Spleen (tissue), 11 donors: ENCODE measurements around the gene AMMECR1L. TPM values are rescaled to one million over a fixed set of nuclear protein-coding genes. Genes with fewer than 3 reads are reported as not detected.

Experiments used
- DNase-seq: peaks from one replicate; pipeline ENCODE4 v3.0.0-alpha.2; 2020
- H3K27ac ChIP-seq, 8 donors: fragments of 200-600 bp; sonication (generic) in 7 of 8; 1 replicate in 4 of 8; 2 replicates in 4 of 8; pipeline versions ENCODE4 v1.5.0 to v1.8.0; 2016 to 2021; ENCODE audit warnings: inconsistent platforms in 4 of 8, mild to moderate bottlenecking in 4 of 8, moderate library complexity in 1 of 8
- H3K27me3 ChIP-seq, 7 donors: fragments of 200-600 bp; sonication (generic) in 6 of 7; replicated peaks in 1 of 7; 1 replicate in 4 of 7; 2 replicates in 3 of 7; pipeline versions ENCODE4 v1.5.0 to v1.8.0; 2016 to 2021; ENCODE audit warnings: inconsistent platforms in 3 of 7, mild to moderate bottlenecking in 1 of 7
- H3K36me3 ChIP-seq, 6 donors: fragments of 200-600 bp; sonication (generic) in 5 of 6; 1 replicate in 4 of 6; 2 replicates in 2 of 6; pipeline versions ENCODE4 v1.5.0 to v1.8.0; 2016 to 2021; ENCODE audit warnings: inconsistent platforms in 2 of 6
- H3K4me1 ChIP-seq, 6 donors: fragments of 200-600 bp; sonication (generic) in 5 of 6; 1 replicate in 3 of 6; 2 replicates in 3 of 6; pipeline versions ENCODE4 v1.5.0 to v1.8.0; 2016 to 2021; ENCODE audit warnings: inconsistent platforms in 3 of 6
- H3K4me3 ChIP-seq, 8 donors: fragments of 200-600 bp; sonication (generic) in 7 of 8; 1 replicate in 4 of 8; 2 replicates in 4 of 8; pipeline versions ENCODE4 v1.5.0 to v1.8.0; 2016 to 2021; ENCODE audit warnings: inconsistent platforms in 4 of 8, mild to moderate bottlenecking in 4 of 8, moderate library complexity in 2 of 8
- H3K9me3 ChIP-seq, 8 donors: fragments of 200-600 bp; sonication (generic) in 7 of 8; 1 replicate in 4 of 8; 2 replicates in 4 of 8; pipeline versions ENCODE4 v1.5.0 to v1.8.0; 2016 to 2021; ENCODE audit warnings: inconsistent platforms in 4 of 8
- POLR2A ChIP-seq, 3 donors: fragments of 450-650 bp; IDR thresholded peaks; one replicate each; pipeline ENCODE4 v1.5.1; 2017; ENCODE audit warnings: antibody characterized with exemption in 3 of 3, mild to moderate bottlenecking in 1 of 3
- POLR2AphosphoS5 ChIP-seq, 3 donors: sonication (generic); formaldehyde crosslinking; IDR thresholded peaks; one replicate each; pipeline ENCODE4 v1.5.1; 2017; ENCODE audit warnings: antibody characterized with exemption in 3 of 3
- WGBS, 5 donors: extraction: QIAGEN DNeasy Blood & Tissue Kit in 3 of 5; methylation state at CpG; one replicate each; pipeline versions ENCODE4 v1.1.5 to v1.1.7; 2013 to 2018; 5-methylcytosine and 5-hydroxymethylcytosine counted together
- intact Hi-C: fragments of 100-400 bp; cut with DNase I; formaldehyde crosslinking; loops from one replicate; pipeline ENCODE4 v1.15.0; 2023; ENCODE audit warnings: low total_unique reads
- polyA plus RNA-seq, 3 donors: library from polyadenylated mRNA; stranded (reverse); fragments of 200-250 nt; gene quantifications; one replicate each; pipeline ENCODE4 v1.2.1, GENCODE V29; 2013
- total RNA-seq, 7 donors: library from RNA; depleted of rRNA in 3 of 7; stranded (reverse); fragments of >200 nt in 3 of 7; fragmentation: NEBNext Ultra II Directional in 4 of 7; extraction: Animal tissue kit (Norgen Biotek cat#: 25700) in 4 of 7; gene quantifications; one replicate each; pipeline versions ENCODE4 v1.1.0 to v1.2.1, GENCODE V29; 2016 to 2021
- TF ChIP-seq, protein P1 (sequence below), 11 experiments: fragments of 200-600 bp in 7 of 11; fragments of 450-650 bp in 4 of 11; sonication (generic) in 4 of 11; IDR thresholded peaks in 8 of 11; conservative IDR thresholded peaks in 3 of 11; 1 replicate in 7 of 11; 2 replicates in 4 of 11; pipeline versions ENCODE4 v1.4.0 to v1.8.0; 2016 to 2021; ENCODE audit warnings: antibody characterized with exemption in 11 of 11, inconsistent platforms in 4 of 11, mild to moderate bottlenecking in 1 of 11
- donor health status: healthy with polysubstance abuse.
- donor health status: DM: no; HTN: no; CAD: no; lungs with moderate emphysema.
- donor health status: DM: no; HTN: no; CAD: no.
- donor health status: Bipolar disorder and iron deficiency.
- donor health status: healthy.
- donor health status: DM: no; HTN: no; CAD: no.
- donor health status: DM: yes; HTN: yes; CAD: no.

AMMECR1L gene
- total and polyA plus RNA-seq, 10 donors = 4.8 to 17.2 (median 13.9) TPM

DNA sequence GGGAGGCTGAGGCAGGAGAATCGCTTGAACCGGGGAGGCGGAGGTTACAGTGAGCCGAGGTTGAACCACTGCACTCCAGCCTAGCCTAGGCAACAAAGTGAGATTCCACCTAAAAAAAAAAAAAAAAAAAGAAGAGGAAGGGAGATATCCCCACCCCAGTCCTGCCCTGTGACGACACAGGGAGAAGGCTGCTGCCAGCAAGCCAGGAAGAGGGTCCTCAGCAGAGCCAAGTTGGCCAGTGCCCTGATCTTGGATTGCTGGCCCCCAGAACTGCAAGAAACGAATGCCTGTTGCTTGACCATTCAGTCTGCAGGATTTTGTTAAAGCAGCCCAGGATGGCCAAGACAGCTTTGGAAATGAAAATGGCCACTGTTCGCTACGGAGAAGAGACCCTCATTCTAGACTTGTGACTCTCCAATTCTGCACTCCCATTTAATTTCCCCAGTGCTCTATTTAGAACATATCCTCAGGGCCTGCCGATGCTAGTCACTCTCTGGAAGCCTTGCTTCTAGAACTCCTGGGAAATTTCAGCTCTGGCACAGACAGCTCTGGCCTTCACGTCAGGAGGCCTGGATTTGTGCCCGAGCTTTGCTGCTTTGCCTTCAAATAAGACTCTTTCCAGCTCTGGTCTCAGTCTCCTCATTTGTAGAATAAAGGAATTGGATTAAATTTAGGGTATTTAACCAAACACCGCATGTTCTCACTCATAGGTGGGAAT lies 15.7 kb upstream of the AMMECR1L start:
- no peak overlapping the region for H3K27ac ChIP-seq
- TF ChIP-seq, protein P1, sequence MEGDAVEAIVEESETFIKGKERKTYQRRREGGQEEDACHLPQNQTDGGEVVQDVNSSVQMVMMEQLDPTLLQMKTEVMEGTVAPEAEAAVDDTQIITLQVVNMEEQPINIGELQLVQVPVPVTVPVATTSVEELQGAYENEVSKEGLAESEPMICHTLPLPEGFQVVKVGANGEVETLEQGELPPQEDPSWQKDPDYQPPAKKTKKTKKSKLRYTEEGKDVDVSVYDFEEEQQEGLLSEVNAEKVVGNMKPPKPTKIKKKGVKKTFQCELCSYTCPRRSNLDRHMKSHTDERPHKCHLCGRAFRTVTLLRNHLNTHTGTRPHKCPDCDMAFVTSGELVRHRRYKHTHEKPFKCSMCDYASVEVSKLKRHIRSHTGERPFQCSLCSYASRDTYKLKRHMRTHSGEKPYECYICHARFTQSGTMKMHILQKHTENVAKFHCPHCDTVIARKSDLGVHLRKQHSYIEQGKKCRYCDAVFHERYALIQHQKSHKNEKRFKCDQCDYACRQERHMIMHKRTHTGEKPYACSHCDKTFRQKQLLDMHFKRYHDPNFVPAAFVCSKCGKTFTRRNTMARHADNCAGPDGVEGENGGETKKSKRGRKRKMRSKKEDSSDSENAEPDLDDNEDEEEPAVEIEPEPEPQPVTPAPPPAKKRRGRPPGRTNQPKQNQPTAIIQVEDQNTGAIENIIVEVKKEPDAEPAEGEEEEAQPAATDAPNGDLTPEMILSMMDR (IDR thresholded peaks at IDR 0.05 in 8 of 11, conservative IDR thresholded peaks at IDR 0.05 in 3 of 11) = no peak
- TF ChIP-seq POLR2AphosphoS5 (IDR thresholded peaks at IDR 0.05) (no peak), POLR2A (IDR thresholded peaks at IDR 0.05) (no peak)
- peak; percentile 30 for DNase-seq
- H3K27me3 ChIP-seq = no peaks in the 10 kb centered on the region
- H3K9me3 ChIP-seq = no peaks in the 10 kb centered on the region
- WGBS, 5 donors = 85 to 92% (median 89%) methylated on average over 12 of the region's 12 CpGs
- H3K4me3 ChIP-seq = no peak overlapping the region
- H3K36me3 ChIP-seq = no peaks in the 10 kb centered on the region
- intact Hi-C loops = no loop called here
- peaks cover 0 to 27% (median 14%) of the 10 kb centered on the region in 6 donors for H3K4me1 ChIP-seq

DNA sequence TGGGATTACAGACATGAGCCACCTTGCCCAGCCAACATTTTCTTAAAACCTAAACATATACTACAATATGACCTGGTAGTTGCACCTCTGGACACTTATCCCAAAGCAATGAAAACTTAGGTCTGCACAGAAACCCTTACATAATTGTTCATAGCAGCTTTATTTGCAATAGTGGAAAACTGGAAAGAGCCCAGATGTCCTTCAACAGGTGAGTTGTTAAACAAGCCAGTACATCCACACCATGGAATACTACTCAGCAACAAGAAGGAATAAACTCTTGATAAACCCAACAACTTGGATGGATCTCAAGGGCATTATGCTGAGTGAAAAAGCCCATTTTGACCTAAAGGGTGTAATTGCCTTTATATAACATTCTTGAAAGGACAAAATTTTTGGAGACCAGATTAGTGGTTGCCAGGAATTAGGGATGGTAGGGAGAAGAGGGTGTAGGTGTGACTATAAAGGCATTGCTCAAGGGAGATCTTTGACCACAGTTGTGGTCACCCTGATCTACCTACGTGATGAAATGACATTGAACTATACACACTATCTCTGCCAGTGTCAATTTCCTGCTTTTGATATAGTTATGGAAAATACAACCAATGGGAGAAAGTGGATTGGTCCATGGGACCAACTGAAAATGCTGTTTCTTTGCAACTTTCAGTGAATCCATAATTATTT lies 11.9 kb upstream of the AMMECR1L start:
- DNase-seq = no peak
- Histone ChIP-seq H3K27me3 (no peaks in the 10 kb centered on the region), H3K27ac (peak overlapping the region in 4 of 8 donors; percentile 19 to 55 (median 40)), H3K4me1 (peaks cover 0 to 27% (median 14%) of the 10 kb centered on the region in 6 donors), H3K4me3 (no peak overlapping the region), H3K36me3 (no peaks in the 10 kb centered on the region), H3K9me3 (no peaks in the 10 kb centered on the region)
- intact Hi-C loops = no loop called here
- WGBS, 5 donors = 15 to 61% (median 26%) methylated on average over 1 of the region's 1 CpG
- no peak for TF ChIP-seq POLR2AphosphoS5 (IDR thresholded peaks at IDR 0.05)
- TF ChIP-seq, protein P1 (IDR thresholded peaks at IDR 0.05 in 8 of 11, conservative IDR thresholded peaks at IDR 0.05 in 3 of 11) = no peak
- TF ChIP-seq POLR2A (IDR thresholded peaks at IDR 0.05) = no peak

DNA sequence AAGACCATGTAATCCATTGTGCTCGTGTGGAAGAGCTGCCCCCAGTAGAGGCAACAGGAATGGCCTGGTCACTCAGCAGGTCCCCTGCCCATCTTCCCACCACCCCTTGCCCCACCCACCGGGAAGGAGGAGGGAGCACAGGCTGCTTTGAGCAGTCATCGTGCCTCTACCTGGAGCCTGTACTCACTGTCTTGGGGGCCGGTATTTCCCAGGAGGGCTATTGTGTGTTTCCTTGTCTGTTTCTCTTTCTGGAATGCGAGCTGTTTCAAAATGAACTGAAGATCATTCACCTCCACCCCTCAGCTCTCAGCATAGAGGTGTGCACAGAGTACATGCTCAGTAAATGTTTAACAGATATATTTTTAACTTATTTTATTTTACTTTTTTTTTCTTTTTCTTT lies 7.7 kb upstream of the AMMECR1L start:
- H3K27me3 ChIP-seq = no peaks in the 10 kb centered on the region
- H3K4me3 ChIP-seq = no peak overlapping the region
- H3K4me1 ChIP-seq = peaks cover 0 to 26% (median 9%) of the 10 kb centered on the region in 6 donors
- intact Hi-C loops = no loop called here
- no peaks in the 10 kb centered on the region for H3K36me3 ChIP-seq
- DNase-seq = peak; percentile 59
- no peak overlapping the region for H3K27ac ChIP-seq
- no peaks in the 10 kb centered on the region for H3K9me3 ChIP-seq
- TF ChIP-seq, protein P1 (IDR thresholded peaks at IDR 0.05 in 8 of 11, conservative IDR thresholded peaks at IDR 0.05 in 3 of 11) = no peak
- no peak for TF ChIP-seq POLR2AphosphoS5 (IDR thresholded peaks at IDR 0.05)
- TF ChIP-seq POLR2A (IDR thresholded peaks at IDR 0.05) = no peak
- 68 to 84% (median 77%) methylated on average over 5 of the region's 5 CpGs for WGBS, 5 donors

DNA sequence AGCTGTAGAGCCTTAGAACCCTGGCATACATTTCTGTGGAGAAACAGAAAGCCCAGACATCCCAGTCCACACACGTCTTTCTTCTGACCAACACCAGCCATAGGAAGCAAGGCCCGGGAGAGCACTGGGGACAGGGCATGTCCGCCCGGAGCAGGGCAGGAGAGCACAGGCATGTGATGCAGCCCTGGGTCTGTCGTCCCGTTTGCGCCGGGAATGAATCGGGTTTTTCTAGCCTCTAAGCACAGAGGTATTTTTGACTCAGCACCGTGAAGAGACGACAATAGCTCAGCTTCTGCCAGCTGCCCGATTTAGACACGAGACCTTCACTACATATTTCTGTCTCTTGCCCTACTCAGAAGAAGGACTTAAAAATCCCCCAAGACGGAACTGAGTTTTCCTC lies 7.3 kb upstream of the AMMECR1L start:
- Histone ChIP-seq H3K36me3 (no peaks in the 10 kb centered on the region), H3K4me3 (no peak overlapping the region), H3K9me3 (no peaks in the 10 kb centered on the region), H3K27me3 (no peaks in the 10 kb centered on the region), H3K27ac (no peak overlapping the region), H3K4me1 (peaks cover 0 to 26% (median 8%) of the 10 kb centered on the region in 6 donors)
- DNase-seq = peak; percentile 54
- intact Hi-C loops = no loop called here
- TF ChIP-seq, protein P1 (IDR thresholded peaks at IDR 0.05 in 8 of 11, conservative IDR thresholded peaks at IDR 0.05 in 3 of 11) = no peak
- TF ChIP-seq POLR2A (IDR thresholded peaks at IDR 0.05) = no peak
- TF ChIP-seq POLR2AphosphoS5 (IDR thresholded peaks at IDR 0.05) = no peak
- 87 to 94% (median 90%) methylated on average over 14 of the region's 14 CpGs for WGBS, 5 donors
